ENCODE results near the gene ITGAD. TPM values are rescaled to one million over a fixed set of nuclear protein-coding genes. Genes with fewer than 3 reads are reported as not detected.

The ITGAD gene
- 0.19 TPM in 1 of 2 replicates, not detected in the other for total RNA-seq (2014; rRNA removed; shearing (Covaris generic))

GRCh38 chr16:31393056-31393455 is at the start of gene ITGAD:
ITGAD (plus strand) TSS chr16:31393335; CDS start chr16:31393361, 26 bp downstream.

GRCh38 chr16:31354394-31355291 is 38.5 kb upstream of the ITGAD start, which contains the start of gene ITGAX:
ITGAX (plus strand) TSS chr16:31355176; CDS start chr16:31355255, 79 bp downstream.

GRCh38 chr16:31428279-31428597 is 35.1 kb downstream of the ITGAD start, which contains the start of gene COX6A2:
COX6A2 (minus strand) TSS chr16:31428360; CDS start chr16:31428325, 35 bp downstream.

GRCh38 chr16:31458844-31459686 is 65.9 kb downstream of the ITGAD start, which contains the start of gene ARMC5:
ARMC5 (plus strand) TSS chr16:31459501; CDS start chr16:31459525, 24 bp downstream.

GRCh38 chr16:31471875-31472708 is 79.0 kb downstream of the ITGAD start, which contains the start of gene TGFB1I1:
TGFB1I1 (plus strand) TSS chr16:31472152; CDS start chr16:31472189, 37 bp downstream.

Other genes with a start within 250 kb of the ITGAD start
- gene PRSS36, start 243.3 kb upstream of the ITGAD start, total RNA-seq (2014; rRNA removed; shearing (Covaris generic)) = 0.98 TPM in 1 of 2 replicates, not detected in the other
- 62.7 and 76.7 TPM in 2 replicates for gene FUS, start 213.2 kb upstream of the ITGAD start, total RNA-seq (2014; rRNA removed; shearing (Covaris generic))
- gene PYCARD, start 190.6 kb upstream of the ITGAD start, total RNA-seq (2014; rRNA removed; shearing (Covaris generic)) = not detected in 2 replicates
- not detected in 2 replicates for gene TRIM72, start 179.2 kb upstream of the ITGAD start, total RNA-seq (2014; rRNA removed; shearing (Covaris generic))
- not detected in 2 replicates for gene PYDC1, start 176.2 kb upstream of the ITGAD start, total RNA-seq (2014; rRNA removed; shearing (Covaris generic))
- 0.37 TPM in 1 of 2 replicates, not detected in the other for gene ITGAM, start 133.4 kb upstream of the ITGAD start, total RNA-seq (2014; rRNA removed; shearing (Covaris generic))
- gene ITGAX, start 38.2 kb upstream of the ITGAD start, total RNA-seq (2014; rRNA removed; shearing (Covaris generic)) = 2.4 and 3.4 TPM in 2 replicates
- gene COX6A2, start 35.0 kb downstream of the ITGAD start, total RNA-seq (2014; rRNA removed; shearing (Covaris generic)) = not detected in 2 replicates
- gene ZNF843, start 49.5 kb downstream of the ITGAD start, total RNA-seq (2014; rRNA removed; shearing (Covaris generic)) = 0.30 and 0.40 TPM in 2 replicates
- 24.9 and 26.0 TPM in 2 replicates for gene ARMC5, start 66.2 kb downstream of the ITGAD start, total RNA-seq (2014; rRNA removed; shearing (Covaris generic))
- 19.2 and 22.0 TPM in 2 replicates for gene TGFB1I1, start 78.8 kb downstream of the ITGAD start, total RNA-seq (2014; rRNA removed; shearing (Covaris generic))
- 0.53 TPM in 1 of 2 replicates, not detected in the other for gene SLC5A2, start 89.8 kb downstream of the ITGAD start, total RNA-seq (2014; rRNA removed; shearing (Covaris generic))
- gene RUSF1, start 115.1 kb downstream of the ITGAD start, total RNA-seq (2014; rRNA removed; shearing (Covaris generic)) = 74.7 and 80.5 TPM in 2 replicates
- not detected in 2 replicates for gene AHSP, start 134.6 kb downstream of the ITGAD start, total RNA-seq (2014; rRNA removed; shearing (Covaris generic))

Measured in A375 (cell line).